ENCODE measurements around the gene HIP1. TPM values are rescaled to one million over a fixed set of nuclear protein-coding genes. Genes with fewer than 3 reads are reported as not detected.
"Not testable (repeated sequence)": the region's sequence is repeated elsewhere in the genome, so short reads cannot be mapped to it uniquely, and the experiment has no call there.

The HIP1 gene
- total RNA-seq, 4 donors from 2014 or later, result 2.3 to 38.8 (median 6.9) TPM

DNA sequence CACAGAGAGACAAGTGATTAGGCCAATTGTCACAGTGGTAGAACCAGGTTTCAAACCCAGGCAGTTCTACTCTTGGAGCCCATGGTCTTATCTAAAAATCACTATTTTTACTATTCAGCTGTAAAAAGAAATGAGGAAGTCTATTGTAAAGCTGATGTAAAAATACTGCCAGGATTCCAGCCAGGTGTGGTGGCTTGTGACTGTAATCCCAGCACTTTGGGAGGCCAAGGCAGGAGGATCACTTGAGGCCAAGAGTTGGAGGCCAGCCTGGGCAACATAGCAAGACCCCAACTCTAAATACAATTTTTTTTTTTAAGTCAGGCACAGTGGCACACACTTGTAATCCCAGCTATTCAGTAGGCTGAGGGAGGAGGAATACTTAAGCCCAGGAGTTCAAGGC lies 40.4 kb downstream of the HIP1 start:
- no peak overlapping the region for H3K4me3 ChIP-seq
- DNase-seq, result no peak
- no peaks in the 10 kb centered on the region for H3K36me3 ChIP-seq
- H3K4me1 ChIP-seq, result no peaks in the 10 kb centered on the region
- TF ChIP-seq, protein P1, sequence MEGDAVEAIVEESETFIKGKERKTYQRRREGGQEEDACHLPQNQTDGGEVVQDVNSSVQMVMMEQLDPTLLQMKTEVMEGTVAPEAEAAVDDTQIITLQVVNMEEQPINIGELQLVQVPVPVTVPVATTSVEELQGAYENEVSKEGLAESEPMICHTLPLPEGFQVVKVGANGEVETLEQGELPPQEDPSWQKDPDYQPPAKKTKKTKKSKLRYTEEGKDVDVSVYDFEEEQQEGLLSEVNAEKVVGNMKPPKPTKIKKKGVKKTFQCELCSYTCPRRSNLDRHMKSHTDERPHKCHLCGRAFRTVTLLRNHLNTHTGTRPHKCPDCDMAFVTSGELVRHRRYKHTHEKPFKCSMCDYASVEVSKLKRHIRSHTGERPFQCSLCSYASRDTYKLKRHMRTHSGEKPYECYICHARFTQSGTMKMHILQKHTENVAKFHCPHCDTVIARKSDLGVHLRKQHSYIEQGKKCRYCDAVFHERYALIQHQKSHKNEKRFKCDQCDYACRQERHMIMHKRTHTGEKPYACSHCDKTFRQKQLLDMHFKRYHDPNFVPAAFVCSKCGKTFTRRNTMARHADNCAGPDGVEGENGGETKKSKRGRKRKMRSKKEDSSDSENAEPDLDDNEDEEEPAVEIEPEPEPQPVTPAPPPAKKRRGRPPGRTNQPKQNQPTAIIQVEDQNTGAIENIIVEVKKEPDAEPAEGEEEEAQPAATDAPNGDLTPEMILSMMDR (IDR thresholded peaks at IDR 0.05), result no peak
- no peak for TF ChIP-seq POLR2A (IDR thresholded peaks at IDR 0.05)
- H3K9me3 ChIP-seq, result no peaks in the 10 kb centered on the region
- H3K27ac ChIP-seq, result no peak overlapping the region
- H3K27me3 ChIP-seq, result no peaks in the 10 kb centered on the region

- no peak for DNase-seq
- Histone ChIP-seq H3K4me3 (no peak overlapping the region), H3K9me3 (no peaks in the 10 kb centered on the region), H3K27ac (no peak overlapping the region), H3K36me3 (no peaks in the 10 kb centered on the region), H3K27me3 (no peaks in the 10 kb centered on the region), H3K4me1 (no peaks in the 10 kb centered on the region)
- TF ChIP-seq POLR2A (IDR thresholded peaks at IDR 0.05), result no peak
- TF ChIP-seq, protein P1 (IDR thresholded peaks at IDR 0.05), result no peak
Observed at GRCh38 chr7:75696263-75697037, 42.3 kb downstream of the HIP1 start.

- H3K4me1 ChIP-seq, result peaks cover 0 to 2% (median 0%) of the 10 kb centered on the region in 4 donors
- no peak for TF ChIP-seq POLR2A (IDR thresholded peaks at IDR 0.05)
- TF ChIP-seq, protein P1 (IDR thresholded peaks at IDR 0.05), result no peak
- no peak overlapping the region for H3K4me3 ChIP-seq
- no peak for DNase-seq
- H3K27ac ChIP-seq, result no peak overlapping the region
- H3K36me3 ChIP-seq, result no peaks in the 10 kb centered on the region
- no peaks in the 10 kb centered on the region for H3K9me3 ChIP-seq
- H3K27me3 ChIP-seq, result no peaks in the 10 kb centered on the region
Observed at GRCh38 chr7:75694638-75695399, 43.9 kb downstream of the HIP1 start.

DNA sequence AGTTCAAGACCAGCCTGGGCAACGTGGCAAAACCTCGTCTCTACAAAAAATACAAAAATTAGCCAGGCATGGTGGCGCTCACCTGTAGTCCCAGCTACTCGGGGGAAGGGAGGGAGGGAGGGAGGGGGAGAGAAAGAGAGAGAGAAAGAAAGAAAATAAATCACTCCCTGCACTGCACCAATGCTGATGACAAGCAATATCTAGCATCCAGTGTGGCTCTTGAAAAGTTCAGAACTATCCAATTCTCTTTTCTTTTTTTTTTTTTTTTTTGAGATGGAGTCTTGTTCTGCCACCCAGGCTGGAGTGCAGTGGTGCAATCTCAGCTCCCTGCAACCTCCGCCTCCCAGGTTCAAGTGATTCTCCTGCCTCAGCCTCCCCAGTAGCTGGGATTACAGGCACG lies 45.1 kb downstream of the HIP1 start:
- not testable (repeated sequence) for DNase-seq, H3K4me3 ChIP-seq, H3K27ac ChIP-seq, H3K36me3 ChIP-seq, H3K9me3 ChIP-seq, H3K4me1 ChIP-seq, H3K27me3 ChIP-seq

DNA sequence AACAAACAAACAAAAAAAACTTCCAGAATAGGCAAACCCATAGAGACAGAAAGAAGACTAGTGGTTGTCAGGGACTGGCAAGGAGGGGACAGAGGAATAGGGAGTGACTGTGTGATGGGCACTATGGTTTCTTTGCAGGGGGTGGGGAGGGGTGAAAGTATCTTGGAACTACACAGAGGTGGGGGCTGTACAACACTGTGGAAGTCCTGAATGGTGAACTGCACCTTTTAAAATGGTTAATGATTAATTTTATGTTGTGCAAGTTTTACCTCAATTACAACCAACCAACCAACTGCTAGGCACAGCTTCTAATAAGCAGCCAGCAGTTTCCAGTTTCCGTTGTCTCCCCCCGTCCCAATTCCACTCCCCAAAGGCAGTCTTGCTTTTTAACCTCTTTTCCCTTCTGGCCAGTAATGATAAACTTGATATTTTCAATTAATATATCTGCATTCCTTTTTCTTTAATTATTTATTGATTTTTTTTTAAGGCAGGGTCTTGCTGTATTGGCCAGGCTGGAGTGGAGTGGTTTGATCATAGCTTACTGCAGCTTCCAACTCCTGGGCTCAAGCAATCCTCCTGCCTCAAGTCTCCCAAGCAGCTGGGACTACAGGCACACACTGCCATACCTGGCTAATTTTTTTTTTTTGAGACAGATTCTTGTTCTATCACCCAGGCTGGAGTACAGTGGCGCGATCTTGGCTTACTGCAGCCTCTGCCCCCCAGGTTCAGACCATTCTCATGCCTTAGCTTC lies 46.8 kb downstream of the HIP1 start:
- H3K36me3 ChIP-seq, result no peaks in the 10 kb centered on the region
- H3K4me1 ChIP-seq, result peaks cover 0 to 8% (median under 1%) of the 10 kb centered on the region in 4 donors
- no peak overlapping the region for H3K27ac ChIP-seq
- H3K27me3 ChIP-seq, result no peaks in the 10 kb centered on the region
- no peaks in the 10 kb centered on the region for H3K9me3 ChIP-seq
- no peak overlapping the region for H3K4me3 ChIP-seq
- no peak for DNase-seq
- TF ChIP-seq, protein P1 (IDR thresholded peaks at IDR 0.05), result no peak
- TF ChIP-seq POLR2A (IDR thresholded peaks at IDR 0.05), result no peak

Data from Peyer's patch (tissue), 4 donors.